A549 (cell line): ENCODE results near the gene RPLP1.

ENCODE experiments used
- CBX2 ChIP-seq: fragments of 200-600 bp; sonication (generic); IDR thresholded peaks from 2 replicates; pipeline ENCODE4 v1.6.1; 2016; ENCODE audit warnings: low read depth, mild to moderate bottlenecking, borderline replicate concordance
- EP300 ChIP-seq, 2 experiments: fragments of >200 bp; sonication (Bioruptor Twin); formaldehyde crosslinking; IDR thresholded peaks; 2 replicates in 1 of 2; 3 replicates in 1 of 2; pipeline ENCODE4 v1.6.1; 2016 to 2017
- ESRRA ChIP-seq: fragments of 150-350 bp; IDR thresholded peaks from 2 replicates; pipeline ENCODE4 v1.6.1; 2014; ENCODE audit warnings: mild to moderate bottlenecking, low read length, borderline replicate concordance
- FOSL2 ChIP-seq, 2 experiments: fragments of 450-650 bp in 1 of 2; fragments of >200 bp in 1 of 2; sonication (Bioruptor Twin) in 1 of 2; formaldehyde crosslinking; IDR thresholded peaks; 2 replicates each; pipeline versions ENCODE4 v1.5.0 to v1.6.1; 2016 to 2020; ENCODE audit warnings: mild to moderate bottlenecking in 1 of 2, moderate library complexity in 1 of 2
- JUN ChIP-seq, 2 experiments: fragments of >200 bp; sonication (Bioruptor Twin); formaldehyde crosslinking; IDR thresholded peaks; 2 replicates in 1 of 2; 3 replicates in 1 of 2; pipeline ENCODE4 v1.6.1; 2016 to 2017
- MYC ChIP-seq: IDR thresholded peaks from 2 replicates; pipeline ENCODE4 v1.6.1; 2012; ENCODE audit warnings: mild to moderate bottlenecking, inconsistent platforms, low read length, improper control_type of control experiment, borderline replicate concordance
- POLR2A ChIP-seq: IDR thresholded peaks from 2 replicates; pipeline ENCODE4 v1.6.1; 2012; ENCODE audit warnings: mild to moderate bottlenecking, low read length
- POLR2AphosphoS2 ChIP-seq: conservative IDR thresholded peaks from 2 replicates; pipeline ENCODE4 v1.6.1; 2012; ENCODE audit warnings: low read length, improper control_type of control experiment, inconsistent platforms
- SREBF2 ChIP-seq: fragments of 450-650 bp; IDR thresholded peaks from 2 replicates; pipeline ENCODE4 v1.6.1; 2014; ENCODE audit warnings: mild to moderate bottlenecking, moderate library complexity
- TF ChIP-seq, protein P1 (sequence below): IDR thresholded peaks from 2 replicates; pipeline ENCODE4 v1.6.1; 2012
- TF ChIP-seq, protein P2 (sequence below): fragments of 450-650 bp; IDR thresholded peaks from 2 replicates; pipeline ENCODE4 v1.6.1; 2014; ENCODE audit warnings: antibody characterized with exemption
- TF ChIP-seq, protein P3 (sequence below): fragments of 200-600 bp; sonication (generic); IDR thresholded peaks from 2 replicates; pipeline ENCODE4 v1.6.1; 2016; ENCODE audit warnings: antibody characterized with exemption, mild to moderate bottlenecking, moderate library complexity
- TF ChIP-seq, protein P4 (sequence below): fragments of >200 bp; sonication (Bioruptor Twin); formaldehyde crosslinking; IDR thresholded peaks from 3 replicates; pipeline ENCODE4 v1.5.1; 2016

DNA sequence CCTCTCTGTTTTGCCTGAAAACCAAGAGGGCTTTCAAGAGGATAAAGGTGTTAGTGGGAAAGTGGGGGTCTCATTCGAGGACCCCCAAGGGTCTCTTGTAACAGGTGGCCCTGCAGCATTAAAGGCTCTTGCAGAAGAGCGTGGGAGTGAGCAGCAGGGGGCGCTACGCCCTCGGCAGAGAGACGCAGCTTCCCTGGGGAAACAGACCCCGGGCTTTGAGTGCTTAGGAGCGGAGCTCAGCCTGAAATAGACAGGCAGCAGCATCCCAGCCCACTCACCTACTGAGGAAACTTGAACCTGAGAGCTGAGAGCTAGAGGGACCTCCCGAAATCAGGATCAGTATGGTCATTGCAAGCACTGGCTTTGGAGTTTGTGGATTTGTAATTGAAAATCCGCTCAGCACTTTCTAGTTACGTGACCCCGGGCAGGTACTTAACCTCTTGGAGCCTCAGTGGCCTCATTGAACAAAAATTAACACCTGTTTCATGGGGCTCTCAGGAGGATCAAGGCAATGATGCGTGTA lies 25.7 kb downstream of the RPLP1 start:
- no peak for TF ChIP-seq FOSL2 (IDR thresholded peaks at IDR 0.05)
- no peak for TF ChIP-seq FOSL2 (CRISPR knock-in tag; IDR thresholded peaks at IDR 0.05)
- TF ChIP-seq EP300 (IDR thresholded peaks at IDR 0.05) = no peak
- no peak for TF ChIP-seq CBX2
- TF ChIP-seq, protein P1, sequence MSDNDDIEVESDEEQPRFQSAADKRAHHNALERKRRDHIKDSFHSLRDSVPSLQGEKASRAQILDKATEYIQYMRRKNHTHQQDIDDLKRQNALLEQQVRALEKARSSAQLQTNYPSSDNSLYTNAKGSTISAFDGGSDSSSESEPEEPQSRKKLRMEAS = no peak
- TF ChIP-seq, protein P2, sequence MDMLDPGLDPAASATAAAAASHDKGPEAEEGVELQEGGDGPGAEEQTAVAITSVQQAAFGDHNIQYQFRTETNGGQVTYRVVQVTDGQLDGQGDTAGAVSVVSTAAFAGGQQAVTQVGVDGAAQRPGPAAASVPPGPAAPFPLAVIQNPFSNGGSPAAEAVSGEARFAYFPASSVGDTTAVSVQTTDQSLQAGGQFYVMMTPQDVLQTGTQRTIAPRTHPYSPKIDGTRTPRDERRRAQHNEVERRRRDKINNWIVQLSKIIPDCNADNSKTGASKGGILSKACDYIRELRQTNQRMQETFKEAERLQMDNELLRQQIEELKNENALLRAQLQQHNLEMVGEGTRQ = no peak
- no peak for TF ChIP-seq MYC
- TF ChIP-seq, protein P3, sequence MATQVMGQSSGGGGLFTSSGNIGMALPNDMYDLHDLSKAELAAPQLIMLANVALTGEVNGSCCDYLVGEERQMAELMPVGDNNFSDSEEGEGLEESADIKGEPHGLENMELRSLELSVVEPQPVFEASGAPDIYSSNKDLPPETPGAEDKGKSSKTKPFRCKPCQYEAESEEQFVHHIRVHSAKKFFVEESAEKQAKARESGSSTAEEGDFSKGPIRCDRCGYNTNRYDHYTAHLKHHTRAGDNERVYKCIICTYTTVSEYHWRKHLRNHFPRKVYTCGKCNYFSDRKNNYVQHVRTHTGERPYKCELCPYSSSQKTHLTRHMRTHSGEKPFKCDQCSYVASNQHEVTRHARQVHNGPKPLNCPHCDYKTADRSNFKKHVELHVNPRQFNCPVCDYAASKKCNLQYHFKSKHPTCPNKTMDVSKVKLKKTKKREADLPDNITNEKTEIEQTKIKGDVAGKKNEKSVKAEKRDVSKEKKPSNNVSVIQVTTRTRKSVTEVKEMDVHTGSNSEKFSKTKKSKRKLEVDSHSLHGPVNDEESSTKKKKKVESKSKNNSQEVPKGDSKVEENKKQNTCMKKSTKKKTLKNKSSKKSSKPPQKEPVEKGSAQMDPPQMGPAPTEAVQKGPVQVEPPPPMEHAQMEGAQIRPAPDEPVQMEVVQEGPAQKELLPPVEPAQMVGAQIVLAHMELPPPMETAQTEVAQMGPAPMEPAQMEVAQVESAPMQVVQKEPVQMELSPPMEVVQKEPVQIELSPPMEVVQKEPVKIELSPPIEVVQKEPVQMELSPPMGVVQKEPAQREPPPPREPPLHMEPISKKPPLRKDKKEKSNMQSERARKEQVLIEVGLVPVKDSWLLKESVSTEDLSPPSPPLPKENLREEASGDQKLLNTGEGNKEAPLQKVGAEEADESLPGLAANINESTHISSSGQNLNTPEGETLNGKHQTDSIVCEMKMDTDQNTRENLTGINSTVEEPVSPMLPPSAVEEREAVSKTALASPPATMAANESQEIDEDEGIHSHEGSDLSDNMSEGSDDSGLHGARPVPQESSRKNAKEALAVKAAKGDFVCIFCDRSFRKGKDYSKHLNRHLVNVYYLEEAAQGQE = no peak
- TF ChIP-seq POLR2AphosphoS2 = no peak
- no peak for TF ChIP-seq POLR2A
- TF ChIP-seq, protein P4, sequence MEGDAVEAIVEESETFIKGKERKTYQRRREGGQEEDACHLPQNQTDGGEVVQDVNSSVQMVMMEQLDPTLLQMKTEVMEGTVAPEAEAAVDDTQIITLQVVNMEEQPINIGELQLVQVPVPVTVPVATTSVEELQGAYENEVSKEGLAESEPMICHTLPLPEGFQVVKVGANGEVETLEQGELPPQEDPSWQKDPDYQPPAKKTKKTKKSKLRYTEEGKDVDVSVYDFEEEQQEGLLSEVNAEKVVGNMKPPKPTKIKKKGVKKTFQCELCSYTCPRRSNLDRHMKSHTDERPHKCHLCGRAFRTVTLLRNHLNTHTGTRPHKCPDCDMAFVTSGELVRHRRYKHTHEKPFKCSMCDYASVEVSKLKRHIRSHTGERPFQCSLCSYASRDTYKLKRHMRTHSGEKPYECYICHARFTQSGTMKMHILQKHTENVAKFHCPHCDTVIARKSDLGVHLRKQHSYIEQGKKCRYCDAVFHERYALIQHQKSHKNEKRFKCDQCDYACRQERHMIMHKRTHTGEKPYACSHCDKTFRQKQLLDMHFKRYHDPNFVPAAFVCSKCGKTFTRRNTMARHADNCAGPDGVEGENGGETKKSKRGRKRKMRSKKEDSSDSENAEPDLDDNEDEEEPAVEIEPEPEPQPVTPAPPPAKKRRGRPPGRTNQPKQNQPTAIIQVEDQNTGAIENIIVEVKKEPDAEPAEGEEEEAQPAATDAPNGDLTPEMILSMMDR = peak; percentile 97
- no peak for TF ChIP-seq SREBF2
- no peak for TF ChIP-seq ESRRA
- no peak for TF ChIP-seq JUN (IDR thresholded peaks at IDR 0.05)
